Suprapubic skin (tissue), 4 donors: ENCODE results near the gene CHCT1. TPM values are rescaled to one million over a fixed set of nuclear protein-coding genes. Genes with fewer than 3 reads are reported as not detected.

Experiments used
- DNase-seq, 2 donors: peaks; one replicate each; pipeline ENCODE4 v3.0.0-alpha.2; 2019; ENCODE audit warnings: low spot score in 2 of 2
- H3K27ac ChIP-seq: fragments of 200-600 bp; sonication (generic); one replicate; pipeline ENCODE4 v1.5.1; 2019
- H3K27me3 ChIP-seq: fragments of 200-600 bp; sonication (generic); one replicate; pipeline ENCODE4 v1.5.1; 2019
- H3K36me3 ChIP-seq: fragments of 200-600 bp; sonication (generic); one replicate; pipeline ENCODE4 v1.5.1; 2019
- H3K4me1 ChIP-seq: fragments of 200-600 bp; sonication (generic); one replicate; pipeline ENCODE4 v1.5.1; 2019
- H3K4me3 ChIP-seq: fragments of 200-600 bp; sonication (generic); one replicate; pipeline ENCODE4 v1.5.1; 2019; ENCODE audit warnings: mild to moderate bottlenecking
- H3K9me3 ChIP-seq: fragments of 200-600 bp; sonication (generic); one replicate; pipeline ENCODE4 v1.5.1; 2019
- CTCF ChIP-seq, 2 donors: fragments of 200-600 bp in 1 of 2; fragments of 450-650 bp in 1 of 2; sonication (generic) in 1 of 2; IDR thresholded peaks; one replicate each; pipeline ENCODE4 v1.5.1; 2016 to 2019; ENCODE audit warnings: antibody characterized with exemption in 2 of 2, mild to moderate bottlenecking in 1 of 2, moderate library complexity in 1 of 2
- EP300 ChIP-seq: sonication (generic); formaldehyde crosslinking; IDR thresholded peaks from one replicate; pipeline ENCODE4 v1.6.1; 2017; ENCODE audit warnings: antibody characterized with exemption
- POLR2A ChIP-seq, 2 donors: fragments of 450-650 bp; IDR thresholded peaks; one replicate each; pipeline ENCODE4 v1.6.1; 2017; ENCODE audit warnings: antibody characterized with exemption in 2 of 2, mild to moderate bottlenecking in 2 of 2, moderate library complexity in 2 of 2
- POLR2AphosphoS5 ChIP-seq, 3 donors: sonication (generic); formaldehyde crosslinking; IDR thresholded peaks; one replicate each; pipeline ENCODE4 v1.6.1; 2017; ENCODE audit warnings: antibody characterized with exemption in 3 of 3
- whole genome bisulfite sequencing: methylation state at CpG from one replicate; pipeline ENCODE4 v1.1.5; 2018; 5-methylcytosine and 5-hydroxymethylcytosine counted together
- total RNA-seq, 4 donors: library from RNA; depleted of rRNA; stranded (reverse); fragments of >200 nt; gene quantifications; one replicate each; pipeline ENCODE4 v1.1.0, GENCODE V29; 2016

CHCT1 gene
- total RNA-seq, 4 donors from 2014 or later = not detected

- Histone ChIP-seq H3K9me3 (no peaks in the 10 kb centered on the region), H3K4me3 (no peak overlapping the region), H3K27ac (no peak overlapping the region), H3K36me3 (no peaks in the 10 kb centered on the region), H3K27me3 (no peaks in the 10 kb centered on the region), H3K4me1 (peaks cover 54% of the 10 kb centered on the region)
- WGBS = 49% methylated on average over 4 of the region's 4 CpGs
- DNase-seq = no peak
- TF ChIP-seq POLR2A (IDR thresholded peaks at IDR 0.05) = no peak
- no peak for TF ChIP-seq EP300
- TF ChIP-seq POLR2AphosphoS5 (IDR thresholded peaks at IDR 0.05) = no peak
- no peak for TF ChIP-seq CTCF (IDR thresholded peaks at IDR 0.05)
These were observed 35.9 kb upstream of the CHCT1 start for GRCh38 chr17:60386147-60387058.

GRCh38 chr17:60387666-60388065 lies 34.6 kb upstream of the CHCT1 start:
- peaks cover 49% of the 10 kb centered on the region for H3K4me1 ChIP-seq
- TF ChIP-seq CTCF (IDR thresholded peaks at IDR 0.05) = no peak
- 88% methylated on average over 3 of the region's 3 CpGs for WGBS

GRCh38 chr17:60388742-60389141 lies 33.5 kb upstream of the CHCT1 start:
- WGBS = 54% methylated on average over 3 of the region's 3 CpGs
- H3K4me3 ChIP-seq = no peak overlapping the region
- H3K4me1 ChIP-seq = peaks cover 60% of the 10 kb centered on the region
- H3K27ac ChIP-seq = no peak overlapping the region
- H3K9me3 ChIP-seq = no peaks in the 10 kb centered on the region
- no peaks in the 10 kb centered on the region for H3K36me3 ChIP-seq
- no peak for DNase-seq
- TF ChIP-seq POLR2A (IDR thresholded peaks at IDR 0.05) = no peak
- TF ChIP-seq EP300 = no peak
- no peak for TF ChIP-seq CTCF (IDR thresholded peaks at IDR 0.05)
- no peak for TF ChIP-seq POLR2AphosphoS5 (IDR thresholded peaks at IDR 0.05)
- H3K27me3 ChIP-seq = no peaks in the 10 kb centered on the region

More at GRCh38 chr17:60387666-60388065, 34.6 kb upstream of the CHCT1 start:
- Histone ChIP-seq H3K27ac (no peak overlapping the region), H3K9me3 (no peaks in the 10 kb centered on the region), H3K27me3 (no peaks in the 10 kb centered on the region), H3K4me3 (no peak overlapping the region), H3K36me3 (no peaks in the 10 kb centered on the region)
- no peak for DNase-seq

- H3K27me3 ChIP-seq = no peaks in the 10 kb centered on the region
- peaks cover 59% of the 10 kb centered on the region for H3K4me1 ChIP-seq
- 28% methylated on average over 2 of the region's 2 CpGs for WGBS
- peak overlapping the region; percentile 97 for H3K27ac ChIP-seq
- no peaks in the 10 kb centered on the region for H3K36me3 ChIP-seq
- DNase-seq = no peak
- TF ChIP-seq EP300 (no peak), POLR2AphosphoS5 (IDR thresholded peaks at IDR 0.05) (peak in 2 of 3 donors; percentile 63 to 83)
- H3K9me3 ChIP-seq = no peaks in the 10 kb centered on the region
- H3K4me3 ChIP-seq = peak overlapping the region; percentile 98
These were observed 32.1 kb upstream of the CHCT1 start for GRCh38 chr17:60390186-60390585.

GRCh38 chr17:60390925-60391470 lies 31.3 kb upstream of the CHCT1 start:
- Histone ChIP-seq H3K4me1 (peaks cover 52% of the 10 kb centered on the region), H3K36me3 (no peaks in the 10 kb centered on the region), H3K27me3 (no peaks in the 10 kb centered on the region), H3K4me3 (peak overlapping the region; percentile 98), H3K9me3 (no peaks in the 10 kb centered on the region), H3K27ac (peak overlapping the region; percentile 97)
- 2% methylated on average over 15 of the region's 15 CpGs for WGBS
- DNase-seq = no peak
- TF ChIP-seq POLR2AphosphoS5 (IDR thresholded peaks at IDR 0.05) = no peak
- TF ChIP-seq CTCF (IDR thresholded peaks at IDR 0.05) = no peak
- TF ChIP-seq EP300 = no peak
- no peak for TF ChIP-seq POLR2A (IDR thresholded peaks at IDR 0.05)
